Body of pancreas (tissue), 4 donors: Measurements from ENCODE around the gene IWS1. TPM values are rescaled to one million over a fixed set of nuclear protein-coding genes. Genes with fewer than 3 reads are reported as not detected.

Experiments
- ATAC-seq: fragments of 150-250 bp; one replicate; pipeline ENCODE4 v1.9.1; 2016
- DNase-seq, 4 donors: peaks; one replicate each; pipeline ENCODE4 v3.0.0-alpha.2; 2019
- H3K27ac ChIP-seq, 4 donors: fragments of 200-600 bp; sonication (generic); 1 replicate in 3 of 4; 2 replicates in 1 of 4; pipeline versions ENCODE4 v1.5.1 to v1.6.1; 2016 to 2019; ENCODE audit warnings: mild to moderate bottlenecking in 1 of 4, mixed read lengths in 1 of 4, moderate library complexity in 1 of 4
- H3K27me3 ChIP-seq, 2 donors: fragments of 200-600 bp; sonication (generic); one replicate each; pipeline ENCODE4 v1.6.0; 2016; ENCODE audit warnings: mild to moderate bottlenecking in 1 of 2
- H3K36me3 ChIP-seq, 2 donors: fragments of 200-600 bp; sonication (generic); replicated peaks in 1 of 2; 2 replicates each; pipeline ENCODE4 v1.5.1; 2016; ENCODE audit warnings: low read depth in 2 of 2; ENCODE audit not compliant: insufficient read depth in 1 of 2
- H3K4me1 ChIP-seq: fragments of 200-600 bp; sonication (generic); one replicate; pipeline ENCODE4 v1.6.0; 2016
- H3K4me3 ChIP-seq, 2 donors: fragments of 200-600 bp; sonication (generic); 1 replicate in 1 of 2; 2 replicates in 1 of 2; pipeline ENCODE4 v1.5.1; 2016 to 2019
- H3K9me3 ChIP-seq, 3 donors: fragments of 200-600 bp; sonication (generic); 1 replicate in 2 of 3; 2 replicates in 1 of 3; pipeline ENCODE4 v1.5.1; 2016
- CTCF ChIP-seq, 7 experiments: fragments of 450-650 bp in 4 of 7; fragments of 200-600 bp in 3 of 7; sonication (generic) in 3 of 7; IDR thresholded peaks; one replicate each; pipeline ENCODE4 v1.5.1; 2016 to 2019; ENCODE audit warnings: antibody characterized with exemption in 7 of 7
- POLR2A ChIP-seq, 3 donors: fragments of 450-650 bp; IDR thresholded peaks; one replicate each; pipeline ENCODE4 v1.6.1; 2016; ENCODE audit warnings: antibody characterized with exemption in 3 of 3, mild to moderate bottlenecking in 2 of 3
- WGBS, 2 donors: methylation state at CpG; one replicate each; pipeline ENCODE4 v1.1.5; 2017; 5-methylcytosine and 5-hydroxymethylcytosine counted together
- intact Hi-C: fragments of 100-400 bp; cut with DNase I; formaldehyde crosslinking; loops from one replicate; pipeline ENCODE4 v1.15.1; 2023
- small RNA-seq: library from RNA; depleted of rRNA; stranded (forward); fragments of <200 nt; gene quantifications from one replicate; pipeline ENCODE3, GENCODE V24; 2016
- total RNA-seq, 2 donors: library from RNA; depleted of rRNA; stranded (reverse); fragments of >200 nt; gene quantifications; one replicate each; pipeline ENCODE4 v1.1.0, GENCODE V29; 2016

Gene IWS1
- total RNA-seq, 2 donors from 2014 or later, result 25.9 to 26.7 TPM

GRCh38 chr2:127437781-127438726, 88.2 kb downstream of the IWS1 start:
- H3K4me1 ChIP-seq, result peaks cover 23% of the 10 kb centered on the region
- H3K4me3 ChIP-seq, result no peak overlapping the region
- H3K36me3 ChIP-seq, result no peaks in the 10 kb centered on the region
- intact Hi-C loops, result no loop called here
- ATAC-seq, result peak; percentile 97
- peak; percentile 73 to 81 (median 80) for DNase-seq
- no peak for TF ChIP-seq POLR2A (IDR thresholded peaks at IDR 0.05)
- no peak for TF ChIP-seq CTCF (IDR thresholded peaks at IDR 0.05)
- H3K27ac ChIP-seq, result peak overlapping the region; percentile 5 to 70 (median 66)
- no peaks in the 10 kb centered on the region for H3K9me3 ChIP-seq
- H3K27me3 ChIP-seq, result no peaks in the 10 kb centered on the region
- WGBS, 2 donors, result 51 to 72% methylated on average over 5 to 13 of the region's 13 CpGs

GRCh38 chr2:127437056-127437455, 89.2 kb downstream of the IWS1 start:
- no peak overlapping the region for H3K4me3 ChIP-seq
- DNase-seq, result no peak
- H3K4me1 ChIP-seq, result peaks cover 23% of the 10 kb centered on the region
- intact Hi-C loops, result no loop called here
- no peak for ATAC-seq
- no peak overlapping the region for H3K27ac ChIP-seq
- TF ChIP-seq CTCF (IDR thresholded peaks at IDR 0.05) (no peak), POLR2A (IDR thresholded peaks at IDR 0.05) (no peak)
- no peaks in the 10 kb centered on the region for H3K9me3 ChIP-seq
- H3K36me3 ChIP-seq, result no peaks in the 10 kb centered on the region
- H3K27me3 ChIP-seq, result no peaks in the 10 kb centered on the region
- 89 to 92% methylated on average over 9 of the region's 9 CpGs for WGBS, 2 donors

GRCh38 chr2:127434515-127434914, 91.8 kb downstream of the IWS1 start:
- Histone ChIP-seq H3K36me3 (no peaks in the 10 kb centered on the region), H3K4me3 (no peak overlapping the region), H3K9me3 (no peaks in the 10 kb centered on the region), H3K4me1 (peaks cover 22% of the 10 kb centered on the region), H3K27ac (no peak overlapping the region), H3K27me3 (no peaks in the 10 kb centered on the region)
- 77 to 86% methylated on average over 6 of the region's 6 CpGs for WGBS, 2 donors
- ATAC-seq (no peak), DNase-seq (no peak)
- no peak for TF ChIP-seq POLR2A (IDR thresholded peaks at IDR 0.05)
- TF ChIP-seq CTCF (IDR thresholded peaks at IDR 0.05), result no peak
- intact Hi-C loops, result no loop called here

GRCh38 chr2:127431408-127432023, 94.8 kb downstream of the IWS1 start:
- WGBS, 2 donors, result 81 to 86% methylated on average over 14 of the region's 14 CpGs
- H3K9me3 ChIP-seq, result no peaks in the 10 kb centered on the region
- intact Hi-C loops, result no loop called here
- H3K4me1 ChIP-seq, result no peaks in the 10 kb centered on the region
- H3K27ac ChIP-seq, result no peak overlapping the region
- no peak for DNase-seq
- TF ChIP-seq CTCF (IDR thresholded peaks at IDR 0.05), result no peak
- no peak for TF ChIP-seq POLR2A (IDR thresholded peaks at IDR 0.05)
- no peak for ATAC-seq
- H3K4me3 ChIP-seq, result no peak overlapping the region
- H3K27me3 ChIP-seq, result no peaks in the 10 kb centered on the region
- H3K36me3 ChIP-seq, result no peaks in the 10 kb centered on the region

Small RNA genes within 50 kb of the gene (small RNA-seq; reads per million reads assigned to genes)
- not detected for gene RNU4-48P

Other genes with a start within 250 kb of the IWS1 start
- gene ERCC3, start 232.3 kb downstream of the IWS1 start, total RNA-seq, result 10 to 100 TPM; 28.5 to 54.7 TPM
- gene MAP3K2, start 138.5 kb downstream of the IWS1 start, total RNA-seq, result 10 to 100 TPM; 27.8 to 35.3 TPM
- gene PROC, start 108.1 kb downstream of the IWS1 start, total RNA-seq, result under 1 TPM in 1 of 2 donors, not detected in 1; 0.26 TPM
- gene MYO7B, start 9.2 kb upstream of the IWS1 start, total RNA-seq, result 1 to 10 TPM in 1 of 2 donors, under 1 TPM in 1; 0.33 to 1.8 TPM
- gene GPR17, start 119.7 kb upstream of the IWS1 start, total RNA-seq, result under 1 TPM in 1 of 2 donors, not detected in 1; 0.26 TPM
- 10 to 100 TPM in 1 of 2 donors, 1 to 10 TPM in 1; 9.6 to 21.4 TPM for gene LIMS2, start 149.0 kb upstream of the IWS1 start, total RNA-seq
- gene SFT2D3, start 175.0 kb upstream of the IWS1 start, total RNA-seq, result 10 to 100 TPM; 11.2 to 11.9 TPM